WERI-Rb-1 (cell line): ENCODE measurements around the gene HP1BP3.

ENCODE experiments used
- DNase-seq: peaks from one replicate; pipeline ENCODE4 v3.0.0-alpha.2; 2020
- H3K27ac ChIP-seq: fragments of 250-450 bp; sonication (Bioruptor Pico); 2 replicates; pipeline ENCODE4 v1.5.1; 2020; ENCODE audit warnings: mild to moderate bottlenecking, moderate library complexity
- H3K27me3 ChIP-seq: fragments of 250-450 bp; sonication (Bioruptor Pico); 2 replicates; pipeline ENCODE4 v1.5.1; 2021; ENCODE audit warnings: mild to moderate bottlenecking, low read depth, moderate library complexity; ENCODE audit not compliant: insufficient read depth, severe bottlenecking
- H3K36me3 ChIP-seq: fragments of 250-450 bp; sonication (Bioruptor Pico); 2 replicates; pipeline ENCODE4 v1.5.1; 2020; ENCODE audit warnings: mild to moderate bottlenecking, moderate library complexity
- H3K4me3 ChIP-seq: 2 replicates; pipeline ENCODE4 v1.5.1; 2011; ENCODE audit warnings: low read depth, mild to moderate bottlenecking, control low read depth, low read length
- H3K9me3 ChIP-seq: fragments of 250-450 bp; sonication (Bioruptor Pico); 2 replicates; pipeline ENCODE4 v1.5.1; 2021; ENCODE audit warnings: mild to moderate bottlenecking, moderate library complexity; ENCODE audit not compliant: severe bottlenecking
- CTCF ChIP-seq: IDR thresholded peaks from 2 replicates; pipeline ENCODE4 v1.5.1; 2011; ENCODE audit warnings: low read depth, mild to moderate bottlenecking, control low read depth, inconsistent platforms, low read length

The HP1BP3 gene

GRCh38 chr1:20703124-20703756 lies 83.9 kb downstream of the HP1BP3 start:
- no peak overlapping the region for H3K27ac ChIP-seq
- no peak for DNase-seq

GRCh38 chr1:20702416-20702815 lies 84.7 kb downstream of the HP1BP3 start:
- Histone ChIP-seq H3K9me3 (no peaks in the 10 kb centered on the region), H3K27me3 (no peaks in the 10 kb centered on the region), H3K36me3 (no peaks in the 10 kb centered on the region), H3K27ac (no peak overlapping the region), H3K4me3 (no peak overlapping the region)
- DNase-seq = peak; percentile 38
- TF ChIP-seq CTCF = peak; percentile 63

More at GRCh38 chr1:20703124-20703756, 83.9 kb downstream of the HP1BP3 start:
- no peak overlapping the region for H3K4me3 ChIP-seq
- no peaks in the 10 kb centered on the region for H3K9me3 ChIP-seq
- no peaks in the 10 kb centered on the region for H3K36me3 ChIP-seq
- no peaks in the 10 kb centered on the region for H3K27me3 ChIP-seq
- no peak for TF ChIP-seq CTCF

GRCh38 chr1:20701847-20702246 lies 85.3 kb downstream of the HP1BP3 start:
- TF ChIP-seq CTCF = no peak
- DNase-seq = no peak
- H3K27ac ChIP-seq = no peak overlapping the region
- H3K36me3 ChIP-seq = no peaks in the 10 kb centered on the region
- H3K27me3 ChIP-seq = no peaks in the 10 kb centered on the region
- H3K4me3 ChIP-seq = no peak overlapping the region
- no peaks in the 10 kb centered on the region for H3K9me3 ChIP-seq

- Histone ChIP-seq H3K9me3 (no peaks in the 10 kb centered on the region), H3K4me3 (no peak overlapping the region)
These were observed 85.7 kb downstream of the HP1BP3 start for GRCh38 chr1:20701446-20701845.

GRCh38 chr1:20700636-20701215 lies 86.4 kb downstream of the HP1BP3 start:
- no peak for DNase-seq
- H3K9me3 ChIP-seq = no peaks in the 10 kb centered on the region
- no peak for TF ChIP-seq CTCF
- no peaks in the 10 kb centered on the region for H3K27me3 ChIP-seq
- H3K4me3 ChIP-seq = no peak overlapping the region
- no peak overlapping the region for H3K27ac ChIP-seq
- no peaks in the 10 kb centered on the region for H3K36me3 ChIP-seq

More at GRCh38 chr1:20701446-20701845, 85.7 kb downstream of the HP1BP3 start:
- DNase-seq = no peak
- H3K36me3 ChIP-seq = no peaks in the 10 kb centered on the region
- TF ChIP-seq CTCF = no peak
- H3K27ac ChIP-seq = no peak overlapping the region
- no peaks in the 10 kb centered on the region for H3K27me3 ChIP-seq
